Activated T-cell treated with anti-CD3 and anti-CD28 coated beads, Interleukin-2, amount 50 U/mL, for 1 hour (primary cell): ENCODE data around the gene NTRK2.

Source experiments
- DNase-seq: peaks from one replicate; pipeline ENCODE4 v3.0.0-alpha.2; 2020

NTRK2 gene

DNA sequence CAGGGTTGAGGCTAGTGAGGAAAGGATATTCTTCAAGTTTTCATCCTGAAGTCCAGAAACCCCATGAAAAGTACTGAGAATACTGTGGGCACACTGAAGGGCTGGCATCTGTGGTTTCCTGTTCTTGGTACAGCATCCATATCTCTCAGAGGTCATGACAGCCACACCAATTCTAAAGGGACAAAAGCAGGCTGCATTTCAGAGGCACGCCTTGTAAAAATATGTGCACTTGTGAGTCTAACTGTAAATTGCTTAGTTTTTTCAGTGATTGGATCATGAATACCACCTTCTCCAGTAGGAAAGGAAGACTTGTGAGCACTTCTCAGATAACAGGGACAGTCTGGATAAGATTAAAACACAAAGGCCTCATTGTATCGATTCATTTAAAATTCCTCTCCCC is 230.9 kb downstream of the NTRK2 start:
- no peak for DNase-seq

DNA sequence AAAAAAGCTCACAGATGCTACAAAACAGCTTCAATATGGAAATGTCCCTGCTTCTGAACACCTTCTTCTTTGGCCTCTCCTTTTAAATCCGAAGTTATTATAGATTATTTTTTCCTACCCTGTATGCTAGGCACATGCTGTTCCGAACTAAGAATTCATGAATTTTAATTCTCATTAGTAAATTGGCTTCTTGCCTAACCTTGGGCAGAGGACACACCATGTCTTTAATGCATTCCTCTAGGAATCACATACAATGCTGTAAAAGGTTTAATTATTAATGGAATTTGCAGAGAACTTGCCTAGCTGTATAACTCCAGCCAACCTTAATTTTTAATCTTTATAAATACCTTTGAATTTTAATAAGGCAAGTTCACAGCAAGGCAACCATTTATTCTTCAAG is 234.4 kb downstream of the NTRK2 start:
- DNase-seq = no peak

DNA sequence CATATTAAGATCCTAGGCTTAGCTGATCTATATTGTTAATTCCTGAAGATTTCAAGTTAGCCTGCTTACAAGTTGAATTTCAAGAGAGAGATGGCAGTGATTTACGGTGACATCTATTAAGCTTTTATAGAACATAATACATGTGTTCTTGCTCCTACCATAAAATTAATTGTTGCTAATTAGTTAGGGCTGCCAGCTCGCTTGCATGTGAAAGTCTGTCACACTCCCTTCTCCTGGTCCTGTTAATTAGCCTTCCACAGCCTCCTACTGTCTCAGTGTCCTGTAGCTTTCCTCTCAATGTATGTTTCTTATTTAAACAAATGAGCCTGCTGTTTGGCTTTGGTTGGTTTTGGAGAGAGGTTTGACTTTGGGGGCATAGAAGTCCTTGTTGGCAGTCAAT is 247.2 kb downstream of the NTRK2 start:
- no peak for DNase-seq

DNA sequence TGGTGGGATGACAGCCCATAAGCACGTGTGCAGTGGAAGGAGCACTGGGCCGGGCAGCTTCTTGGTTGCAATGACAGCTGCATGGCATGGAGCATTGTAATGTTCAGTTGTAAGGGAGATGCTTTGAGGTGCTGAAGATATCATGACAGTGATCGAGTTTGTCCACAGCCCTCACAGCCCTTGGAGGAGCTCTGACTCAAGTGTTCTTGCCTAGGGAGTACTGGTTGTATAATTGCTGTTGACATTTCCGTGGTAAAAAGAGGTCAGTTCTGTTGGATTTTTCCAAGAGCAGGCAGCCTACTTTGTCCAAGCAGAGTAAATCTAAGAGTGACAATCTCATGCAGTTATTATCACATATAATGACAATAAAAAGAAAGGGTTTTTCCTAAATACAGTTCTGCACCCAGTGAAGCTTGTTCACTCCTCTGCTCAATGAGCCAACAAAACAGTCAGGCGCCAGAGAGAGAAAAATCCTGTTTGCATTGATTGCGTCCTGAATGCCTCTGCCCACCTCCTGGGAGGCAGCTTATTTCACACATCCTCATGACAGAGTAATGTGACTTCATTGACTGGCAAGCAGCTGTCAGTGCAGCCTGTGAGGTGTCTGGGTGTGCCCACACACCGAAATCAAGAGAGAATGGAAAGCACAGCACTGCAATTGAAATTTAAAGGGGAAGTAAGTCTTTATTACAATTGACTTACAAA is 248.0 kb downstream of the NTRK2 start:
- no peak for DNase-seq

DNA sequence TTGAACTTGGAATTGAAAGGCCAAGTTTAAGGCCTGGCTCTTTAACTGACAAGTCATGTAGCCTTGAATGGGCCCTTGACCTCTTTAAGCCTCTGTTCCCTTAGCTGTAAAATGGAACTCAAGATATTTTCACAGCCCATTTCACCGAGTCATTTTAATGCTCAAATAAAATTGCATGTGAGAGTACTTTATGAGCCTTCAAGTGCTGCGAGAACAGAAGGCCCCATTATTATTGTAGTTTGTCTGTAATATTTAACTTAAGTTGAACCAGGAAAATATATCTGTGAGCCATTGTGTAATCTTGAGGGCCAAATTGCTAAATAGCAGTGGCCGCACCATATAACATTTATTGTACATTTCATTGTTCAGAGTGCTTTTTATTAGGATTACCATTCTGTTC is 249.9 kb downstream of the NTRK2 start:
- DNase-seq = no peak

DNA sequence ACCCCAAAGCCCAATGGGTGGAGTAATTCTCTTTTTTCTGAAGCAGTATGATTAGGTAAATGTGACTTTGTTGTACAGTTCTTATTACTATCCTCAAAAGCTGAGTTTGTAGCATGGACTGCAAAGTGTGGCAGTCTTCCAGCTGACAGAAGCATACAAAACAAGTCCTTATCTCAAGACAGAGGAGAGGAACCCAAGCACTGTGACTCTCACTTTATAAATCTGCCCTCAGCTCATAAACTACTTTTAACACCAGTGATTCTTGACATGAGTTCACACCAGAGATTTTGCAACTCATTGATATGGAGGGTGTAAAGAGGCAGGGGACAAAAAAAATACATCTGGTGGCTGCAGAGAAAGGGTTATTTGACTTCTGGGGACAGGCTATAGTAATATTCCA is 251.6 kb downstream of the NTRK2 start:
- DNase-seq = no peak

DNA sequence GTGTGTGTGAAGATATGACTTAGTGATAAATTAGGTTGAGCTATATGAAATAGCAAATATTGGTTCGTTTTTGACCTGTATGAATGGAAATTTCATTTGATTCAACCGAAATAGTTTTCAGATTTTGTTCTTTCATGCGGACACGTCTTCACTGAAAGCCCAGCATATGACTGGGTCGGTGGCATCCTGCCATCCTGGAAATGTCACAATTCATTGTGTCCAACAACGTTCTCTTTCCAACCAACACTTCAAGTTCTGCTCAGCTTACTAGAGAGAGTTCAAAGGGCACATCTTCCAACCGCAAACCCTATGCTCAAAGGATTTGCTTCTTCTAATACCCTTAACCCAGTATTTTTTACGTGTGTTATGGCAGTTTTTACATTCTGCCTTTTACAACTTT is 252.5 kb downstream of the NTRK2 start:
- DNase-seq = no peak

DNA sequence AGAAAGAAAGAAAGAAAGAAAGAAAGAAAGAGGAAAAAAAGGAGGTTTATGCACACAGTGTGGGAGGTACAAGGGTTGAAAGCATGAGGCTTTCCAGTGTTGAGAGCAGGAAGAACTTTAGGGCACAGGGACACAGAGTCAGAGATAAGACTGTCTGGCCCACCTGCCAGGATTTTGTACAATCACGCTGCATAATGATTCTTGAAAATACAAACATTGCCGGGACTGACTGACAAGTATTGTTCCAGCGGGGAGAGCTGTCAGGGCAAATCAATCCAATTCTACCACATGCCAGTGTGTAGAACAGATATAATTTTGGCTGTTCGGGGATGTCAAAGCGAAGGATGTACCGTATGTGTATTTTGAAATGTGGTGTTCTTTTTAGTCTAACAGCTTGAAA is 254.7 kb downstream of the NTRK2 start:
- no peak for DNase-seq

DNA sequence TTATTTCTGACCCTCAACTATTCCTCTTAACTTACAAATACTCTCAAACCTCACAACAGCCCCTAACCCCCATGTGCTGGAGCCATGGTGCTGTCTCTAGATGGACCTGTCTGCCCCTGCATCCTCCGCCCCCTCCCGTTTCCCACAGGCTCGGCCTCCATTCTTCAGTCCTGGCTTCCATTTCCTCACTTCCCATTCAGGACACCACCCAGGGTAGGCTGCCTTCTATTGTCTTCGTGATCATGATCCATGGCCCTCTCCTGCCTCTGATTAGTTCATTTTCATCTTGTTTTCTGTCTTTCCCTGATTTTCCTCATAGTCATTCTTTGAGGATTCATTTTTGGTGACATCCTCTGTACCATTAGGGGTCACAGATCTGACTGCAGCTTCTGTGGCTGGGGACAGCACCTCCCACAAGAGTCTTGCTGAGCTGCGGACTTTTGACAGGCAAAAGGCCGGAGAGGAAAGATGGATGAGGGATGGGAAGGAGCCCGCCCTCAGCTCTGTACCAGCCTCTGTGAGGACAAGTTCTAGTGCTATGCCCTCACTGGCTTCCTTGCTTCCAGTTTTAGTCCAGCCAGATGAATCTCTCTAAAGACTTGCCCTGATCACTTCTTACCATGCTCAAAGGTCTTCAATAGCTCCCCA is 255.8 kb downstream of the NTRK2 start:
- no peak for DNase-seq

DNA sequence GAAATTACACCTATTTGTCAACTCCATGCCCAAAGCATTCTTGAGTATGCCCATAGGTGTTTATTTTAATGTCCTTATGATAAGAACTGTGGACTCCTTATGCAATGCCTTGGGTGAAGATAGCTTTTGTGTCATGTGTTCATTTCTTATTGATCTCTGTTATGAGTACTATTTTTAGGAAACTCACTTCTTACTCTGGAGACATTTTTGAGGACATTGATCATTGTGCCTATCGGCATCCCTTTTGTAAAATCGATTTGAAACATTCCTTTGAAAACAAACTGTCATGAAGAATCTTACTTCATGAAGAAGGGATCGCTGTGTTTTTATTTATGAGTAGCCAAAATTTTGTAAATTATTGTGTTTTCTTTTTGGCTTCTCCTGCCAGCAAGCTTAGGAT is 257.3 kb downstream of the NTRK2 start:
- no peak for DNase-seq

DNA sequence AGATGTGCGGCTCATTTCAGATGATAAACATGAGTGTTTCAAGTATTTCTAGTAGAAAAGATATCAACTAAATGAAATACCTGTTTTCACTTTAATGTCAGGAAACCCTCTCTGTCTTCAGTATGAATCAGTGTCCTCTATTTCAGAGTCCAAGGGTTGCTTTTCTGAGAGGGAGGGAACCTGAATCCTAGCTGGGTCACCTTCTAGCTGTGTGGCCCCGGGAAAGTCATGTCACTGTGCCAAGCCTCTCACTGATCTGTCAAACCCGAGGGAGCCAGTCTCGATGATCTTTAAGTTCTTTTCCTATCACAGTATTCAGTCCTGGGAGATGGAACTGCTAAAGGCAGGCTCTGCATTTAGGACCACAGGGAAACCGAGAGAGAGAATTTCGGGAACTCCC is 258.9 kb downstream of the NTRK2 start:
- DNase-seq = no peak

DNA sequence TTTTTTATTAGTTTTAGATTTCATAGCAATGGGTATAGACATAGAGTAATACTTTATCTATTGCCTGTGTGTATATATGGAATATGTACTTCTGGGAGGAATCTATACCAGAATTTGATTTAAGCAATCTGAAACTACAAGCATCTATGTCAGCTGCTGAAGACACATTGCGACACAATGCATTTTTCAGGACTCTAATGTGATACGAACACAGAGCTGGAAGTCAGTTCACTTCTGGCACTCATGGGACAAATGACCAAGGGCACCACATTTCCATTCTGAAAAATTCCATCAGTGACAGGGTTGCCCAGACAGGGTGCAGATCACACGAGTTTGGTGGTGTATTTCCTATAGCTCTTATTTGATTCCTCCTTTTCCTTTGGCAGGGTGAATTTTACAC is 259.5 kb downstream of the NTRK2 start:
- no peak for DNase-seq

DNA sequence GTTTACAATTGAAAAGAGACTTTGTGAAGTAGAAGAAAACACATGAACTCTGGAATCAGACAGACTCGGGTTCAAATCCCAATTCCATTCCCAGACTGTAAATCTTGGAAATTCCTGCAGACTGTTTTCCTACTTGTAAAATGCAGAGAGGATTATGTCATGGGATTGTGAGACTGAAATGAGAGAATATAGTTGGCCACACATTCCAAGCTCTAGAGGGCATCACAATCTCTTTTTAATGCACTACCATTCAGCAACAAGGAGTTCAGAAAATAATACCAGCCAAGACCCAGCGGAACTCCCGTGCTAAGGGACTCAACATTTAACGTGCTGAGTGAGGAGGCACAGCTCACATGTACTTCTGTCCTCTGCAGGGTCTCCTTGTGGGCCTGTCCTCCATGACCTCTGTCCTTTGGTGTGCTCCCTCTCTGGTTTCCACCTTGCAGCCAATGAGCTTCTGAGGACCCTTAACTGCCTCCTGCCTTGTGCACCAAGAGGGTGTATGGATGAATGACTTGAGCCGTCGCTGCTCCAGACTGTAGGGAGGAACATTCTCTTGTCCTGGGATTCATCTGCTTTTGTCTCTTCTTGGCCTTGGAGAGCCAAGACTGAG is 263.5 kb downstream of the NTRK2 start:
- DNase-seq = no peak

DNA sequence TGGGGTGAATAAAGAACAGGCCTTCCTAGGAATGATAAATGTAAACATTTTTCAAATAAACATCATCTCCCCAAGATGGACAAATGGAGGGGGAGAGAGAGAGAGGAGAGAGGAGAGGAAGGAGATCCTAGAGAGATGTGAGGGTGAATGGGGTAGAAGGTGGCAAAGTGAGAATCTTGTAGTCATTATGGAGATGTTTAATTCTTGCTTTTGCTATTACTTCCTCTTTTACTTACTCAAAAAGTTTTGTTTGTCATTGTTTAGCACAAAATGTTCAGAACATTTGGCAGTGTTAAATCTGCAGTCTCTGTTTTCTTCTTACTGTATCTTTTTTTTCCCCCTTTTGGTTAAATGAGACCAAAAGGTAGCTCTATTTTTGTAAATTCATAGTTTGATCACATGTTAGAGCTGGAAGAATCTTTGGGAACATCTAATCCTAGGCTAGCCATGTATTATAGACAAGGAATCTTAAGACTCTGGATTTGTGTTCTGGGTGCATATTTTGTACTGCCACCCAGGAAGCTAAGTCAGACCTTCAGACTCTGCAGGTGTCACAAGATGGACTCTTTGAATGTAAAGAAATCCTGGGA is 266.1 kb downstream of the NTRK2 start:
- DNase-seq = no peak

DNA sequence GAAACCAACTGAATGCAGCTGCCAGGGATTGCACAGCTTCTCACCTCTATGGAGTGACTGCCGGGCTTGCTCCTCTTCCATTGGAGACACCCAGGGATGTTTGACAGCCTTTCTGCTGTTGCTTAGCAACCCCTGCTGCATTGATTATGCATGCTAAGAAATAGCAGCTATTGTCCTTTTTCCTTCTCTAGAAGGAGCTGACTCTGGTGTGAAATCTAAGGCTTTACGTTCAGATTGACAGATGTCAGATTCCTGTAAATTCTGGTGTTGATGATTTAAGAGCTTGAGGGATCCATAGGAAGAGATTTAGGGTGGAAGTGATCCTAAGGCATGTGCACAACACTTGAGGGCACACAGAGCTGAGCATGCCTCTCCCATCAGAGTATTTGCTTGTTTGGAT is 267.7 kb downstream of the NTRK2 start:
- no peak for DNase-seq

DNA sequence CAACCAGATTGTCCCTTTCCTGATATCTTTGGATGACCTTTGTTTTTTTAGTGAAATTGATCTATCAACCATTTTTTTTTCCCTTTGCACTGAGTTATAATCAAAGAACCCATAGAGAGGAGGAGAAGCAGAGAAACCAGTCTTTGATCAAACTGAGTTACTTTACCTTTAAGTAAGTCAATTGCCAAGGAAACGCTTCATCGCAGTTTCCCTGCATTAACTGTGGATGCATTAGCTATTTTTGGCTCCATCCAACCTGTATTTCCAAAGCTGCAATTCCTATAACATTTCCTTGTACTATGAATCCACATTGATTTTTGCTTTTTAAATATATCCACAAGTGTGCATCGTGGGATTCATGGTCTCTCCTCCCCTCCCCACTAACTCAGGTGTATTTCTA is 268.1 kb downstream of the NTRK2 start:
- no peak for DNase-seq

DNA sequence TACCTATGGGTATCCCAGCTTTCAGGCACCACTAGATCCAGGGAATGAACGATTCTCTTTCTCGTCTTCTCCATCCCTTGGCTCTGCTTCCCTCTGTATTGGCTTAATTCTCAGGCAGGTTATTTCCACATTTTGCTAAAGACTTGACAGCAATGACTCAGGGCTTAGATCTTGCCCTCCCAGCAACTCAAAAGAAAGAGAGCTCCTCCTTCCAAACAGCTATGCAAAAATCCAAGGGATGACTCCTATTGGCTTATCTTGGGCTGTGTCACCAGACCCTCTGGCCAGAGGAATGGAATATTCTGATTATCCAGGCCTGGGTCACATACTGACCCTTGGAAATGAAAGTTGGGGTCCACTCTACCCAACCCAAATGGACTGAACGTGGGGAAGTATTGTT is 270.2 kb downstream of the NTRK2 start:
- DNase-seq = no peak

DNA sequence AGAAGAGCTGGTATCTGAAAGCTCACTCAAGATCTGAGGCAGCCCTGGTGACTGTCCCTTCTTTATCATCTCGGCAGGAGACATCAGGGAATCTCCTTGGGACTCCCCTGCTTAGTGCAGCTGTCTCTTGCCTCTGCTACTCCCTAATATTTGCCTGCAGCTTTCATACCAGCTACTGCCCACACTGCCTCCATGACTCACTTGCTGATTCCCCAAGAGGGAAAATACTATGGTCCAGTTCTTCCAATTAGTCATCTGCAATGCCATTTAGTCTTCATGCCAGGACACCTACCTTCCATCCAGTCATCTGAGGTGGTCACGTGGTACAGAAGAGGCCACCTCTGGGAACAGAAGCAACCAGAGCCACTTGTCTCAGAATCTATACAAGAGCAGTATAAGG is 270.8 kb downstream of the NTRK2 start:
- no peak for DNase-seq

DNA sequence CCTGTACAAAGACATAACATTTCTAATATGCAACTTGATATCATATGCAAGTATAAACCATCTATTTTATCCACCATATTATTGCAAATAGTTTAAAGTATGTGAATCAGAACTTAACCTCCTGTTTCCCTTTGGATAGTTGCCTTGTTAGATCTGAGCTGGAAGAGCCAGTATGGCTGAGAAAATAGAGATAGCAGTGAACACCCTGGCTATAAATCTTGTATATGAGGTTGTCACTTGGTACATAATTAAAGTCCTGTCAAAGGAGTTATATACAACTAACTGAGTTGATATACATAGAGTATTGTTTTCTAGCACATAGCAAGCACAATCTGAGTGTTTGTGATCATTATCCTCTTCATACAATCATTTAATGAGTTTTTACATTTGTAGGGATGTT is 272.3 kb downstream of the NTRK2 start:
- DNase-seq = no peak

DNA sequence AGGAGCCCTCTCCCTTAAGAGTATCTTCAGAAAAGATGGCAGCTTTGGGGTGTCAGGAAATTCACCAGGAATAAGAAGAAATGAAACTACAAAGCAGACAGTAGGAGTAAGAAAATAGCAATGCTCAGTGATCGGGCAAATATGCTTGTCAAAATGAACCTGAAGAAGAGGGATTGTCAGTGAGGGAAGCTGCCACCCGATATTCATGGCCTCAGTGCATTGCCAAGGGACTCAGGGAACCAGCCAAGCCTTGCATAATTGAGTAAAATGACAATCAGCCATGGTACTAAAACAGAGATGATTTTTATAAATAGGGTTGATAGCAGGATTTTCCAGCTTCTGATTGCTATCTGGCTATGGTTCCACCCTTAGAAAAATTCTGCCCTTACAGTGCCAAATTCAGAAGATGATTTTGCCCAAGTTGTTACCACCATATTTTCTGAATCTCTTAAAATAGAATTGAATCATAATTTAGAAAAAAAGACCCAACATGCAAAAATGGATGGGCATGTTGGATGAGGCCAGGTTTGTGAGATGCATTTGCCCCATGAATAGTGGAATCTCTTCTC is 274.0 kb downstream of the NTRK2 start:
- no peak for DNase-seq

DNA sequence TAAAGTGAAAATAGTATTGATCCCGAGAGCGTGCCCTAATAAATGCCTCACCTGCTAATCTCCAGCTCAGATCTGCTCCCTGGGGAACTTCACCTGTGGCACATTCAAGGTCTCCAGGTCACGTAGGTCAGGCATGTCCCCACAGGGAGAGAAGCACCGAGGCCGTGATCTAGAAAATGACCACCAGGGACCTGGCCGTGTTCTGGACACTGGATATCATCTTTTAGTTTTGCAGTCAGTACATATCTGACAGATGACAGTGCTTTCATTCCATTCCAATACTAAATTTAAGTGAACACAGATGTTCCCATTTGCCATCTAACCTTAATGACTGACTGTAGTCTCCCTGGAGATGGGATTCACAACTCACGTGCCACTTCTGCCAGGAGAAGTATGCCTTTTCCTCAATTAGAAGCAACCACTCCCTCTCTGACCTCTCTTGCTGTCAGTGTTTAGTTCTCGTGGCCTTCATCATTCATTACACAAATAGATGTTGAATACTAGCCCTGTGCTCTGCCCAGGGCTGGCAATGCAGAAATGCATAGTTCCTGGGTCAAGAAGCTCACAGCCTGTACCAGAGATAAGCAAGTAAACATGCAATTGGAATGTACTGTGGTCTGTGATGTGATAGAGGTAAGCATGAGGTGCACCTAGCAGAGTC is 276.5 kb downstream of the NTRK2 start:
- no peak for DNase-seq

DNA sequence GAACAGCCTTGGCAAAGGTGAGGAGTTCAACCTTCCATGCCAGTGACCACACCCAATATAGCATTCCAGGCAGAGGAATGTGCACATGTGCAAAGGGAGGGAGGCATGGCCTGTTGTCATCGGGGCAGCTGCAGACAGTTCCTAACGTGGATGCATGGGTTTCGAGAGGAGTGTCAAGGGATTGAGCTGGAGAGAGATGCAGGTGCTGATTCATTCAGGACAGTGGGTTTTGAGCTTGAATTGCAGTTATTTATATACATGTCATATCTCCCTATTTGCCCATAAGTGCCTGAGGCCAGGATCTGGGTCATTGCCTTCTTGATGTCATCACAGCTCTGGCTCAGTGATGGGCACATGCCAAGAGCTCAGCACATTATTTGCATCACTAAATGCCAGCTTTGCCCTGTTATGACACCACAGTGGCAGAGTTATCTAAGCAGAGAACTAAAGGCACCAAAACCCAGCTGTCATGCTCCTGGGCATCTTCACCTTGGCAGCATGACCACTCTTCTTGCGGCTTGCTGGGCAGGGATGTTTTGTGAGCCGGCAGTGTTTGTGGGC is 278.0 kb downstream of the NTRK2 start:
- DNase-seq = no peak

DNA sequence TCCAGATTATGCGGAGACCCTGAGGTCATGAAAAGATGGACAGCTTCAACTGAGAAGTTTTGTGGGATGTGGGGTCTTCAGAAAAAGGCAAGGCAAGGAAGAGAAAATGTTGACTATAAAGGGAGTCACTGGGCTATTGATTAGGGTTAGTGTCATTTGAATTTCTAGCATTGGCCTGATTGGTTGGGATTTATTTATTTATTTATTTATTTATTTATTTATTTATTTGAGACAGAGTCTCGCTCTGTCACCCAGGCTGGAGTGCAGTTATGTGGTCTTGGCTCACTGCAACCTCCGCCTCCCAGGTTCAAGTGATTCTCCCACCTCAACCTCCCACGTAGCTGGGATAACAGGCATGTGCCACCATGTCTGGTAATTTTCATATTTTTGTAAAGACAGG is 279.7 kb downstream of the NTRK2 start:
- DNase-seq = no peak
